ENCODE data around the gene SORL1. TPM values are rescaled to one million over a fixed set of nuclear protein-coding genes. Genes with fewer than 3 reads are reported as not detected.

SORL1 gene
- total RNA-seq, 1 donor from 2014 or later = 4.6 TPM

GRCh38 chr11:121582296-121582695 is 130.2 kb downstream of the SORL1 start:
- Mint-ChIP-seq H3K27ac (ENCODE audit: unreplicated experiment) (no peak overlapping the region), H3K27me3 (ENCODE audit: unreplicated experiment) (no peaks in the 10 kb centered on the region), H3K36me3 (ENCODE audit: low read depth, unreplicated experiment) (peaks cover 9% of the 10 kb centered on the region), H3K9me3 (ENCODE audit: unreplicated experiment) (no peaks in the 10 kb centered on the region), H3K4me3 (ENCODE audit: unreplicated experiment) (no peak overlapping the region), H3K4me1 (ENCODE audit: unreplicated experiment) (peaks cover 2% of the 10 kb centered on the region)
- no peak for DNase-seq (ENCODE audit: low spot score)
- TF ChIP-seq CTCF (IDR thresholded peaks at IDR 0.05; ENCODE audit: unreplicated experiment) = no peak

- Mint-ChIP-seq H3K36me3 (ENCODE audit: low read depth, unreplicated experiment) (peaks cover 9% of the 10 kb centered on the region), H3K9me3 (ENCODE audit: unreplicated experiment) (no peaks in the 10 kb centered on the region), H3K4me1 (ENCODE audit: unreplicated experiment) (peaks cover 4% of the 10 kb centered on the region), H3K27ac (ENCODE audit: unreplicated experiment) (no peak overlapping the region), H3K4me3 (ENCODE audit: unreplicated experiment) (no peak overlapping the region), H3K27me3 (ENCODE audit: unreplicated experiment) (no peaks in the 10 kb centered on the region)
- TF ChIP-seq CTCF (IDR thresholded peaks at IDR 0.05; ENCODE audit: unreplicated experiment) = no peak
- no peak for DNase-seq (ENCODE audit: low spot score)
These were observed 131.7 kb downstream of the SORL1 start for GRCh38 chr11:121583825-121584224.

- Mint-ChIP-seq H3K27me3 (ENCODE audit: unreplicated experiment) (no peaks in the 10 kb centered on the region), H3K4me1 (ENCODE audit: unreplicated experiment) (peaks cover 6% of the 10 kb centered on the region), H3K27ac (ENCODE audit: unreplicated experiment) (no peak overlapping the region), H3K9me3 (ENCODE audit: unreplicated experiment) (no peaks in the 10 kb centered on the region), H3K36me3 (ENCODE audit: low read depth, unreplicated experiment) (no peaks in the 10 kb centered on the region), H3K4me3 (ENCODE audit: unreplicated experiment) (no peak overlapping the region)
- TF ChIP-seq CTCF (IDR thresholded peaks at IDR 0.05; ENCODE audit: unreplicated experiment) = no peak
- no peak for DNase-seq (ENCODE audit: low spot score)
These were observed 134.6 kb downstream of the SORL1 start for GRCh38 chr11:121586750-121587149.

- H3K4me3 Mint-ChIP-seq (ENCODE audit: unreplicated experiment) = no peak overlapping the region
- no peak for TF ChIP-seq CTCF (IDR thresholded peaks at IDR 0.05; ENCODE audit: unreplicated experiment)
- no peak overlapping the region for H3K27ac Mint-ChIP-seq (ENCODE audit: unreplicated experiment)
- H3K27me3 Mint-ChIP-seq (ENCODE audit: unreplicated experiment) = no peaks in the 10 kb centered on the region
- H3K36me3 Mint-ChIP-seq (ENCODE audit: low read depth, unreplicated experiment) = no peaks in the 10 kb centered on the region
- no peaks in the 10 kb centered on the region for H3K9me3 Mint-ChIP-seq (ENCODE audit: unreplicated experiment)
- H3K4me1 Mint-ChIP-seq (ENCODE audit: unreplicated experiment) = peaks cover 8% of the 10 kb centered on the region
- DNase-seq (ENCODE audit: low spot score) = no peak
These were observed 135.1 kb downstream of the SORL1 start for GRCh38 chr11:121587182-121587581.

GRCh38 chr11:121588747-121589146 is 136.6 kb downstream of the SORL1 start:
- no peak for DNase-seq (ENCODE audit: low spot score)
- Mint-ChIP-seq H3K27ac (ENCODE audit: unreplicated experiment) (no peak overlapping the region), H3K4me3 (ENCODE audit: unreplicated experiment) (no peak overlapping the region), H3K27me3 (ENCODE audit: unreplicated experiment) (peaks cover 2% of the 10 kb centered on the region), H3K36me3 (ENCODE audit: low read depth, unreplicated experiment) (peaks cover 4% of the 10 kb centered on the region), H3K4me1 (ENCODE audit: unreplicated experiment) (peaks cover 11% of the 10 kb centered on the region), H3K9me3 (ENCODE audit: unreplicated experiment) (no peaks in the 10 kb centered on the region)
- TF ChIP-seq CTCF (IDR thresholded peaks at IDR 0.05; ENCODE audit: unreplicated experiment) = no peak
